Ectodermal cell (in vitro differentiated cells): Measurements from ENCODE around the gene EFHB.
"Not testable (repeated sequence)": the region's sequence is repeated elsewhere in the genome, so short reads cannot be mapped to it uniquely, and the experiment has no call there.

ENCODE experiments used
- H3K27ac ChIP-seq: 2 replicates; pipeline ENCODE4 v1.7.0; 2013; ENCODE audit warnings: mild to moderate bottlenecking, low read depth, low read length; ENCODE audit not compliant: insufficient read depth, poor library complexity, severe bottlenecking
- H3K27me3 ChIP-seq: 2 replicates; pipeline ENCODE4 v1.7.0; 2013; ENCODE audit warnings: mild to moderate bottlenecking, low read length; ENCODE audit not compliant: insufficient read depth, control insufficient read depth, poor library complexity, severe bottlenecking
- H3K36me3 ChIP-seq: one replicate; pipeline ENCODE4 v1.7.0; 2013; ENCODE audit warnings: low read length; ENCODE audit not compliant: control insufficient read depth, insufficient read depth
- H3K4me1 ChIP-seq: one replicate; pipeline ENCODE4 v1.7.0; 2013; ENCODE audit warnings: low read length; ENCODE audit not compliant: control insufficient read depth, insufficient read depth
- H3K4me3 ChIP-seq: 2 replicates; pipeline ENCODE4 v1.7.0; 2013; ENCODE audit warnings: low read depth, low read length, control low read depth; ENCODE audit not compliant: insufficient read depth
- H3K9me3 ChIP-seq: 2 replicates; pipeline ENCODE4 v1.7.0; 2013; ENCODE audit warnings: mild to moderate bottlenecking, low read length, moderate library complexity; ENCODE audit not compliant: control insufficient read depth
- WGBS, 2 experiments: methylation state at CpG; one replicate each; pipeline ENCODE4 v1.1.7; 2013; ENCODE audit warnings: missing lambda C conversion rate in 2 of 2; 5-methylcytosine and 5-hydroxymethylcytosine counted together

The EFHB gene

GRCh38 chr3:19866751-19867347 is 67.2 kb downstream of the EFHB start:
- WGBS, 2 experiments, result 10 to 22% methylated on average over 6 to 7 of the region's 7 CpGs
- H3K4me3 ChIP-seq, result no peak overlapping the region

GRCh38 chr3:19855318-19855717 is 78.7 kb downstream of the EFHB start:
- H3K4me1 ChIP-seq, H3K4me3 ChIP-seq, H3K36me3 ChIP-seq, H3K27ac ChIP-seq, H3K9me3 ChIP-seq, H3K27me3 ChIP-seq: not testable (repeated sequence)
- WGBS, 2 experiments, result 66 to 71% methylated on average over 12 of the region's 13 CpGs

More at GRCh38 chr3:19866751-19867347, 67.2 kb downstream of the EFHB start:
- Histone ChIP-seq H3K36me3 (no peaks in the 10 kb centered on the region), H3K4me1 (no peaks in the 10 kb centered on the region), H3K9me3 (no peaks in the 10 kb centered on the region), H3K27me3 (no peaks in the 10 kb centered on the region), H3K27ac (no peak overlapping the region)

- 89 to 93% methylated on average over 7 of the region's 7 CpGs for WGBS, 2 experiments
- H3K36me3 ChIP-seq, H3K27ac ChIP-seq, H3K9me3 ChIP-seq, H3K4me1 ChIP-seq, H3K27me3 ChIP-seq, H3K4me3 ChIP-seq: not testable (repeated sequence)
Observed at GRCh38 chr3:19846609-19847008, 87.4 kb downstream of the EFHB start.
